ENCODE measurements around the gene CHRM1.

Gene CHRM1

GRCh38 chr11:62909107-62909894, 11.9 kb downstream of the CHRM1 start:
- in situ Hi-C loops (cut with HindIII; ENCODE audit: low sequenced_read_pairs), result no loop called here

DNA sequence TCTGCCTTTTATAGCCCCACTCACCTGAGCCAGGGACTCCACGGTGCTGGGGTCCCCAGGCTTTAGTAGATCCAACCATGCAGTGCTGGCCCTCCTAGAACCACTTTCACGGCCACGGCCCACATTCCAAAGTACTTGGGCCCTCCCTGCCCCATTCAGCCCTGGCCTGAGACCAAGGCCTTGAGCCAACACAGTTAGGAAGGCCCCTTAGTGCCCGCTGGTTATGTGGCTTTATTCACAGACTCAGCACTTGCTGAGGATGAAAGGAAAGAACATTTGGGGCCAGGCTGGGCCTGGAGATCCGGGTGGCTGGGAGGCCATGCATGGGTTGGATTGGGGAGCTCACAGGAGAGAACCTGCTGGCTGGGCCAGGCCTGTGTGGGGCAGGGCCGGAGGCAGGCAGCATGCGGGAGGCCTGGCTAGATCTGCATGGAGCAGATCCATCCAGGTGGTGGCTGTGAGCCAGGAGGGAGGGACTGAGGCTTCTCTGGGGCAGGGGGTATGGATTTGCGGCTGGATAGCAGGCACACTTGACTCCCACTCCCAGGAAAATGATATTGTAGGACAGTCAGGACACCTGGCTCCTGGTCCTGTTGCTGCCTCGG, 12.6 kb downstream of the CHRM1 start:
- in situ Hi-C loops (cut with HindIII; ENCODE audit: low sequenced_read_pairs), result no loop called here

- in situ Hi-C loops (cut with HindIII; ENCODE audit: low sequenced_read_pairs), result no loop called here
Measured at GRCh38 chr11:62905927-62906531, 15.1 kb downstream of the CHRM1 start.

DNA sequence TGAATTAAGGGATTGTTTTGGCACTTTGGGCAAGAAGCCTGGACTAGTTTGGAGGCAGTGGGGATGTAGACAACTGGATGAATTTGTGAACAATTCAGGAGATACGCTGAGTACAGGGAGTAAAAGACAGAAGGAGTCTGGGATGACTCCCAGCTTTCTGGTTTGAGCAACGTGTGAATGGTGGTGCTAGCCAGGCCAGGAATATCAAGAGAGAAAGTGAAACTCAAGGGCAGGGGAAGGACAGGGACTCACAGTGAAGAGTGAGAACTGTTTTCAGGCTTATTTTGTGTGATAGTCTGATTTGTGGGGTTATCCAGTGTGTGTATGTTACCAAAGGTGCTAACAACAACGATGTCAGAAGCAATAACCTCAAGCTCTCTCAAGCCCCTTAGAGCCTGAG, 15.9 kb downstream of the CHRM1 start:
- in situ Hi-C loops (cut with HindIII; ENCODE audit: low sequenced_read_pairs), result no loop called here

GRCh38 chr11:62902932-62903331, 18.2 kb downstream of the CHRM1 start:
- in situ Hi-C loops (cut with HindIII; ENCODE audit: low sequenced_read_pairs), result no loop called here

- in situ Hi-C loops (cut with HindIII; ENCODE audit: low sequenced_read_pairs), result no loop called here
Measured at GRCh38 chr11:62898027-62898426, 23.1 kb downstream of the CHRM1 start.

GRCh38 chr11:62897311-62897710, 23.9 kb downstream of the CHRM1 start:
- in situ Hi-C loops (cut with HindIII; ENCODE audit: low sequenced_read_pairs), result no loop called here

GRCh38 chr11:62896049-62896448, 25.1 kb downstream of the CHRM1 start:
- in situ Hi-C loops (cut with HindIII; ENCODE audit: low sequenced_read_pairs), result no loop called here

DNA sequence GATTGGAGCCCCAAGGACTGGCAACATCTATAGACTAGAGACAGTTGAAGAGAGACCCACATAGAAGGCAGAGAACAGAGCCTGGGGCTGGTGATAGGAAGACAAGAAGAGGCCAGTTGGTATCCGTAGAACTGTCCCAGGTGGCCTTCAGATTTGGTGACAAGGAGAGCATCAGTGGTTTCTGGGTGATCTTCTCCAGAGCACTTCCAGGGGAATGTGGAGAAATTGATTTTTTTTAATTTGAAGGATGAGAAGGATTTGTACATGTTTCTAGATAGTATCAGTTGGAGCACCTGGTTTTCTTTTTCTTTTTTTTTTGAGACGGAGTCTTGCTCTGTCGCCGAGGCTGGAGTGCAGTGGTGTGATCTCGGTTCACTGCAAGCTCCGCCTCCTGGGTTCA, 25.7 kb downstream of the CHRM1 start:
- in situ Hi-C loops (cut with HindIII; ENCODE audit: low sequenced_read_pairs), result no loop called here

GRCh38 chr11:62892077-62892922, 28.9 kb downstream of the CHRM1 start:
- in situ Hi-C loops (cut with HindIII; ENCODE audit: low sequenced_read_pairs), result no loop called here

GRCh38 chr11:62889484-62890437, 31.4 kb downstream of the CHRM1 start:
- in situ Hi-C loops (cut with HindIII; ENCODE audit: low sequenced_read_pairs), result no loop called here

DNA sequence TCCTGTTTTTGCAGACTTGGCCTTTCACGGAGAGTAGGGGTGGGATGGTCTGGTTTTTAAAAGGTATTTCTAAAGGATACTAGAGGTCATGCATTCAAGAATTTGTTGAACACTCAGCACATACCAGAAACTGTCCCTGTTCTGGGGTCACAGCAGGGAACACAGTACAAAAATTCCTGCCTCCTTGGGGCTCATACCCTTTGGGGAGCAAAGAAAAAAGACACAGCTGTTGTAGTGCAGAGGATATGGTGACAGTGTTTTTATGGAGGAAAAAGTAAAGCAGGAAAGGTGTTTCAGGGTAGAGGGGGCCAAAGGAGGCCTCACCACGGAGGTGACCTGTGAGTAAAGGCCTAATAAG, 32.1 kb downstream of the CHRM1 start:
- in situ Hi-C loops (cut with HindIII; ENCODE audit: low sequenced_read_pairs), result no loop called here

DNA sequence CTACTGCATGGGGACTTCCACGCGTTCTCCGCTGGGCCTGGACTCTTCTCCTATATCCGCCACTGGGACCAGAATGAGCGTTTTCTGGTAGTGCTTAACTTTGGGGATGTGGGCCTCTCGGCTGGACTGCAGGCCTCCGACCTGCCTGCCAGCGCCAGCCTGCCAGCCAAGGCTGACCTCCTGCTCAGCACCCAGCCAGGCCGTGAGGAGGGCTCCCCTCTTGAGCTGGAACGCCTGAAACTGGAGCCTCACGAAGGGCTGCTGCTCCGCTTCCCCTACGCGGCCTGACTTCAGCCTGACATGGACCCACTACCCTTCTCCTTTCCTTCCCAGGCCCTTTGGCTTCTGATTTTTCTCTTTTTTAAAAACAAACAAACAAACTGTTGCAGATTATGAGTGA, 32.8 kb downstream of the CHRM1 start:
- in situ Hi-C loops (cut with HindIII; ENCODE audit: low sequenced_read_pairs), result no loop called here

DNA sequence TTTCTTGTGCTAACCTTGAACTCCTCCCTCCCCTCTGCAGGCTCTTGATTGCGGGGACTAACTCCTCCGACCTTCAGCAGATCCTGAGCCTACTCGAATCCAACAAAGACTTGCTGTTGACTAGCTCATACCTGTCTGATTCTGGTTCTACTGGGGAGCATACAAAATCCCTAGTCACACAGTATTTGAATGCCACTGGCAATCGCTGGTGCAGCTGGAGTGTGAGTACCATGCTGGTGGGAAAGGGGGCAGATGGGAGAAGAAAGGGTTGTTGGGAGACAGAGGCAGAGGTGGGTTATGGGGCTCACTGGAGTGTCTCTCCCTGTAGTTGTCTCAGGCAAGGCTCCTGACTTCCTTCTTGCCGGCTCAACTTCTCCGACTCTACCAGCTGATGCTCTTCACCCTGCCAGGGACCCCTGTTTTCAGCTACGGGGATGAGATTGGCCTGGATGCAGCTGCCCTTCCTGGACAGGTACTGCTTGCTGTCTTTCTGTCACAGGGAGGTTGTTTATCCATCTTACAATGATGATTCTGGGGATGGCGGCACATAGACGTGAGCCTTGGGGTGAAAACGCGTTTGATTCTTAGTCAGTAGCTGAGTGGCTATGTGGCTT, 35.9 kb downstream of the CHRM1 start:
- in situ Hi-C loops (cut with HindIII; ENCODE audit: low sequenced_read_pairs), result no loop called here

- in situ Hi-C loops (cut with HindIII; ENCODE audit: low sequenced_read_pairs), result no loop called here
Measured at GRCh38 chr11:62883673-62884072, 37.5 kb downstream of the CHRM1 start.

GRCh38 chr11:62882788-62883501, 38.2 kb downstream of the CHRM1 start:
- in situ Hi-C loops (cut with HindIII; ENCODE audit: low sequenced_read_pairs), result no loop called here

- in situ Hi-C loops (cut with HindIII; ENCODE audit: low sequenced_read_pairs), result no loop called here
Measured at GRCh38 chr11:62882431-62882749, 38.8 kb downstream of the CHRM1 start.

DNA sequence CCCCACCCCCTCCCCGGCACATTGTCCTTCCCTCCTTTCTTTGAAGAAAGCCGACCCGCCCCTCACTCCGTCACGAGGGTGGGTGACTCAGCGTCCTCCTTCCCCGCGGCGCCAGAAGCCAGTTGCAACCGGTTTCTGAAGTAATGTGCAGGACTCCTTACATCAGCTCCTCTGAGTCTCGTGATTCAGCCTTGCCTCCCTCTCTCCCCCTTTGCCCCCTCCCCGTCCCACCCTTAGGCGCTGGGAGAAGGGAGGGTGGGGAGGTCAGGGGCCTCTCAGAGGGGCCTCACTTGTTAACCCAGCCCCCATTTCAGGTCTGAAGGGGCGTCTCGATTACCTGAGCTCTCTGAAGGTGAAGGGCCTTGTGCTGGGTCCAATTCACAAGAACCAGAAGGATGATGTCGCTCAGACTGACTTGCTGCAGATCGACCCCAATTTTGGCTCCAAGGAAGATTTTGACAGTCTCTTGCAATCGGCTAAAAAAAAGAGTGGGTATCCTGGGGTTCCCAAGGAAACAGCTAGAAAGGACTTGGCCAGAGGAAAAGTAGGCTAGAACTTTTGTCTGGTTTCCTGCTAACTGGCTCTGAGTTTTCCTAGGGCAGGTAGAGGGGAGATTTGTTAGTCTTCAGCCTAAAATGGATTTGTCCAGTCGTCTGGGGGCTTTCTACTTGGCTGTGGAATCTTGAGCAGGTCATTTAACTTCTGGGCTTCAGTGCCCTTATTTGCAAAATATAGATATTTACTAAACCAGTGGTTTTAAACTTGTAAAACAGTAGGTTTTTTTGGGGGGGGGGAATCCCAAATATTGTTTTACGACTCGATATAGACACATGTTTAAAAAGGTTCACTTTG, 39.4 kb downstream of the CHRM1 start:
- in situ Hi-C loops (cut with HindIII; ENCODE audit: low sequenced_read_pairs), result no loop called here

Measured in DLD1 (cell line).